H1 (cell line): Measurements from ENCODE around the gene LIMS1. TPM values are rescaled to one million over a fixed set of nuclear protein-coding genes. Genes with fewer than 3 reads are reported as not detected.

Source experiments
- CTCF ChIA-PET: fragments of 300-600 bp; sonication (Branson Sonifier 250); formaldehyde crosslinking; loops from one replicate; lab custom pipeline; 2021; ENCODE audit not compliant: partially characterized antibody; lab: Charles Lee
- POLR2A ChIA-PET: fragments of 300-600 bp; sonication (Branson Sonifier 250); formaldehyde crosslinking; loops from one replicate; lab custom pipeline; 2021; ENCODE audit warnings: inconsistent platforms; ENCODE audit not compliant: partially characterized antibody; lab: Charles Lee
- DNase-seq, 2 experiments: peaks; one replicate each; pipeline versions ENCODE4 v3.0.0 to v3.0.0-alpha.2; 2010 to 2022; ENCODE audit warnings: low spot score in 2 of 2, low read depth in 1 of 2, mixed read lengths in 1 of 2
- FAIRE-seq: peaks from 2 replicates; lab custom pipeline; 2011; peaks lifted over from hg19 to GRCh38; lab: Jason Lieb, UNC
- H2AFZ ChIP-seq: 2 replicates; pipeline ENCODE4 v1.8.1; 2012; ENCODE audit warnings: low read length, inconsistent platforms
- H2AK5ac ChIP-seq: 2 replicates; pipeline ENCODE4 v1.6.1; 2013; ENCODE audit warnings: low read depth, low read length
- H2BK120ac ChIP-seq: replicated peaks from 2 replicates; pipeline ENCODE3; 2013; ENCODE audit warnings: low read depth, low read length, inconsistent platforms
- H2BK12ac ChIP-seq: 2 replicates; pipeline ENCODE4 v1.6.1; 2013; ENCODE audit warnings: low read depth, low read length
- H2BK15ac ChIP-seq: 2 replicates; pipeline ENCODE4 v1.6.1; 2013; ENCODE audit warnings: low read length
- H2BK20ac ChIP-seq: 2 replicates; pipeline ENCODE4 v1.6.1; 2013; ENCODE audit warnings: low read length
- H2BK5ac ChIP-seq: 2 replicates; pipeline ENCODE4 v1.6.1; 2013; ENCODE audit warnings: low read depth, low read length
- H3K14ac ChIP-seq: 2 replicates; pipeline ENCODE4 v1.6.1; 2013; ENCODE audit warnings: inconsistent platforms; ENCODE audit not compliant: insufficient read length
- H3K18ac ChIP-seq: 2 replicates; pipeline ENCODE4 v1.6.1; 2013; ENCODE audit warnings: low read length; ENCODE audit errors: extremely low read depth
- H3K23ac ChIP-seq: 2 replicates; pipeline ENCODE4 v1.6.1; 2013; ENCODE audit warnings: inconsistent platforms; ENCODE audit not compliant: insufficient read length
- H3K23me2 ChIP-seq: 2 replicates; pipeline ENCODE4 v1.6.1; 2013; ENCODE audit warnings: low read depth, low read length
- H3K27ac ChIP-seq: 2 replicates; pipeline ENCODE4 v1.6.1; 2011; ENCODE audit warnings: low read depth, low read length, inconsistent platforms
- H3K27me3 ChIP-seq, 4 experiments: replicated peaks in 1 of 4; 1 replicate in 1 of 4; 2 replicates in 3 of 4; pipeline versions ENCODE4 v1.6.1 to v1.8.1; 2011 to 2013; ENCODE audit warnings: low read length in 3 of 4, mild to moderate bottlenecking in 3 of 4, inconsistent platforms in 2 of 4, mixed read lengths in 2 of 4, moderate library complexity in 1 of 4; ENCODE audit not compliant: control insufficient read depth in 3 of 4, insufficient read depth in 3 of 4; ENCODE audit errors: extremely low read depth in 1 of 4
- H3K36me3 ChIP-seq, 4 experiments: 2 replicates each; pipeline versions ENCODE4 v1.6.1 to v1.8.1; 2011 to 2013; ENCODE audit warnings: mild to moderate bottlenecking in 4 of 4, low read length in 3 of 4, moderate library complexity in 2 of 4, control low read depth in 1 of 4, inconsistent platforms in 1 of 4; ENCODE audit not compliant: insufficient read depth in 4 of 4, control insufficient read depth in 2 of 4
- H3K4ac ChIP-seq: replicated peaks from 2 replicates; pipeline ENCODE3; 2013; ENCODE audit warnings: low read length, low read depth, mixed read lengths, inconsistent platforms; ENCODE audit not compliant: insufficient read length
- H3K4me1 ChIP-seq, 4 experiments: replicated peaks in 1 of 4; 1 replicate in 1 of 4; 2 replicates in 3 of 4; pipeline versions ENCODE4 v1.6.1 to v1.8.1; 2011 to 2013; ENCODE audit warnings: low read length in 3 of 4, inconsistent platforms in 2 of 4, mixed read lengths in 1 of 4; ENCODE audit not compliant: insufficient read depth in 4 of 4, control insufficient read depth in 3 of 4
- H3K4me2 ChIP-seq, 2 experiments: 2 replicates each; pipeline versions ENCODE4 v1.6.1 to v1.8.1; 2011 to 2013; ENCODE audit warnings: low read depth in 2 of 2, low read length in 2 of 2, control low read depth in 1 of 2, inconsistent platforms in 1 of 2, mild to moderate bottlenecking in 1 of 2; ENCODE audit not compliant: insufficient read depth in 1 of 2
- H3K4me3 ChIP-seq, 4 experiments: fragments of 200-600, 300-600 bp in 1 of 4; sonication (generic), shearing (Covaris generic), sonication (Bioruptor Twin) in 1 of 4; 2 replicates each; pipeline versions ENCODE4 v1.5.1 to v1.8.1; 2011 to 2016; ENCODE audit warnings: low read length in 4 of 4, low read depth in 3 of 4, control low read depth in 2 of 4, inconsistent platforms in 2 of 4, mild to moderate bottlenecking in 2 of 4, mixed read lengths in 1 of 4, moderate library complexity in 1 of 4; ENCODE audit not compliant: insufficient read depth in 2 of 4; ENCODE audit errors: extremely low read depth in 1 of 4
- H3K56ac ChIP-seq: replicated peaks from 2 replicates; pipeline ENCODE3; 2013; ENCODE audit warnings: low read depth, mild to moderate bottlenecking, mixed read lengths, low read length, inconsistent platforms; ENCODE audit not compliant: insufficient read length
- H3K79me1 ChIP-seq: 2 replicates; pipeline ENCODE4 v1.6.1; 2013; ENCODE audit warnings: low read depth, low read length, control low read depth
- H3K79me2 ChIP-seq, 2 experiments: 2 replicates each; pipeline versions ENCODE4 v1.6.1 to v1.8.1; 2012 to 2013; ENCODE audit warnings: low read length in 2 of 2, mild to moderate bottlenecking in 2 of 2, inconsistent platforms in 1 of 2; ENCODE audit not compliant: insufficient read depth in 2 of 2, control insufficient read depth in 1 of 2
- H3K9ac ChIP-seq, 4 experiments: replicated peaks in 1 of 4; 1 replicate in 1 of 4; 2 replicates in 3 of 4; pipeline versions ENCODE4 v1.6.1 to v1.8.1; 2011 to 2013; ENCODE audit warnings: low read depth in 3 of 4, low read length in 3 of 4, control low read depth in 2 of 4, mild to moderate bottlenecking in 2 of 4, moderate library complexity in 2 of 4, inconsistent platforms in 1 of 4; ENCODE audit errors: extremely low read depth in 1 of 4
- H3K9me3 ChIP-seq, 2 experiments: 2 replicates each; pipeline versions ENCODE4 v1.6.1 to v1.8.1; 2012 to 2013; ENCODE audit warnings: mild to moderate bottlenecking in 2 of 2, moderate library complexity in 2 of 2, control low read depth in 1 of 2, inconsistent platforms in 1 of 2, low read depth in 1 of 2, low read length in 1 of 2, mixed read lengths in 1 of 2; ENCODE audit not compliant: insufficient read depth in 2 of 2
- H4K20me1 ChIP-seq, 2 experiments: replicated peaks in 1 of 2; 2 replicates each; pipeline versions ENCODE3 to v1.8.1; 2011 to 2013; ENCODE audit warnings: inconsistent platforms in 2 of 2, low read length in 2 of 2, mild to moderate bottlenecking in 1 of 2; ENCODE audit not compliant: insufficient read depth in 2 of 2, control insufficient read depth in 1 of 2
- H4K5ac ChIP-seq: 2 replicates; pipeline ENCODE4 v1.6.1; 2013; ENCODE audit warnings: low read length, low read depth, mixed read lengths, inconsistent platforms; ENCODE audit not compliant: insufficient read length
- H4K8ac ChIP-seq: 2 replicates; pipeline ENCODE4 v1.8.0; 2013; ENCODE audit warnings: mild to moderate bottlenecking, moderate library complexity, low read length, inconsistent platforms; ENCODE audit not compliant: insufficient read depth; ENCODE audit errors: extremely low read depth
- H4K91ac ChIP-seq: replicated peaks from 2 replicates; pipeline ENCODE3; 2013; ENCODE audit warnings: low read length, mixed read lengths, inconsistent platforms; ENCODE audit not compliant: insufficient read length
- BCL11A ChIP-seq, 2 experiments: IDR thresholded peaks; one replicate each; pipeline ENCODE4 v1.6.1; 2011; ENCODE audit warnings: low read depth in 2 of 2, low read length in 2 of 2, mild to moderate bottlenecking in 2 of 2
- BRCA1 ChIP-seq: IDR thresholded peaks from 2 replicates; pipeline ENCODE4 v1.6.1; 2012; ENCODE audit warnings: low read depth, low read length, improper control_type of control experiment
- CBX8 ChIP-seq: fragments of 300-800, 300-1000 bp; sonication (generic); IDR thresholded peaks from 2 replicates; pipeline ENCODE4 v1.7.1; 2016; ENCODE audit warnings: low read depth, low read length, borderline replicate concordance
- HDAC2 ChIP-seq, 2 experiments: fragments of 300-600 bp in 1 of 2; sonication (generic) in 1 of 2; IDR thresholded peaks; 2 replicates each; pipeline ENCODE4 v1.6.1; 2011 to 2012; ENCODE audit warnings: low read depth in 2 of 2, low read length in 2 of 2, mild to moderate bottlenecking in 2 of 2, moderate library complexity in 2 of 2, borderline replicate concordance in 1 of 2, inconsistent platforms in 1 of 2
- NANOG ChIP-seq: IDR thresholded peaks from 2 replicates; pipeline ENCODE4 v1.6.1; 2011; ENCODE audit warnings: low read length, low read depth, mild to moderate bottlenecking, inconsistent platforms; ENCODE audit not compliant: insufficient read depth, poor library complexity, severe bottlenecking
- POLR2A ChIP-seq, 2 experiments: IDR thresholded peaks; 1 replicate in 1 of 2; 2 replicates in 1 of 2; pipeline ENCODE4 v1.6.1; 2011; ENCODE audit warnings: low read depth in 2 of 2, low read length in 2 of 2, mild to moderate bottlenecking in 2 of 2; ENCODE audit errors: control extremely low read depth in 1 of 2
- SAP30 ChIP-seq: fragments of 300-600 bp; sonication (generic); IDR thresholded peaks from 2 replicates; pipeline ENCODE4 v1.7.1; 2012; ENCODE audit warnings: low read length, moderate library complexity, mild to moderate bottlenecking, inconsistent platforms; ENCODE audit not compliant: insufficient read depth, insufficient replicate concordance
- SIRT6 ChIP-seq: IDR thresholded peaks from one replicate; pipeline ENCODE4 v1.7.1; 2012; ENCODE audit warnings: low read length, inconsistent platforms
- SIX5 ChIP-seq: IDR thresholded peaks from 2 replicates; pipeline ENCODE4 v1.6.1; 2011; ENCODE audit warnings: mild to moderate bottlenecking, low read depth, low read length
- SP2 ChIP-seq: IDR thresholded peaks from 2 replicates; pipeline ENCODE4 v1.6.1; 2012; ENCODE audit warnings: mild to moderate bottlenecking, low read length, inconsistent platforms
- TAF1 ChIP-seq: IDR thresholded peaks from 2 replicates; pipeline ENCODE4 v1.6.1; 2011; ENCODE audit warnings: mild to moderate bottlenecking, low read depth, low read length
- WGBS, 2 experiments: shearing (Covaris generic) in 1 of 2; methylation state at CpG; one replicate each; pipeline versions ENCODE4 v1.1.6 to v1.1.7; 2013 to 2015; ENCODE audit warnings: low lambda C conversion rate in 2 of 2, mixed read lengths in 2 of 2, inconsistent platforms in 1 of 2, low coverage in 1 of 2, missing lambda C conversion rate in 1 of 2; ENCODE audit not compliant: insufficient replicate concordance in 2 of 2, insufficient coverage in 1 of 2, insufficient read length in 1 of 2; ENCODE audit errors: extremely low coverage in 1 of 2, missing lambda C conversion rate in 1 of 2; 5-methylcytosine and 5-hydroxymethylcytosine counted together
- polyA plus RNA-seq, 7 experiments: library from polyadenylated mRNA; depleted of rRNA in 3 of 7; stranded (reverse) in 5 of 7; unstranded in 2 of 7; fragments of >200 nt in 5 of 7; fragments of 200-250 nt in 2 of 7; gene quantifications; 1 replicate in 5 of 7; 2 replicates in 1 of 7; 4 replicates in 1 of 7; pipeline versions ENCODE4 v1.2.1 to v1.2.3, GENCODE V29; 2011 to 2013; ENCODE audit warnings: missing spikeins in 2 of 7, mixed read lengths in 2 of 7
- total RNA-seq: library from RNA; stranded (reverse); fragmentation: NEBNext Ultra II Directional; extraction: Animal tissue kit (Norgen Biotek cat#: 25700); gene quantifications from 2 replicates; pipeline ENCODE4 v1.2.1, GENCODE V29; 2021
- TF ChIP-seq, protein P1 (sequence below), 3 experiments: IDR thresholded peaks; 1 replicate in 2 of 3; 2 replicates in 1 of 3; pipeline versions ENCODE4 v1.5.1 to v1.6.1; 2011; ENCODE audit warnings: low read length in 3 of 3, mild to moderate bottlenecking in 3 of 3, inconsistent platforms in 2 of 3, low read depth in 1 of 3, moderate library complexity in 1 of 3; ENCODE audit not compliant: insufficient read depth in 1 of 3; ENCODE audit errors: control extremely low read depth in 1 of 3

The LIMS1 gene
- total and polyA plus RNA-seq, 2 of the 8 experiments (the other 6 are each of a cell fraction or from before 2014, with no cell fraction given): 24.1 to 36.7 TPM

DNA sequence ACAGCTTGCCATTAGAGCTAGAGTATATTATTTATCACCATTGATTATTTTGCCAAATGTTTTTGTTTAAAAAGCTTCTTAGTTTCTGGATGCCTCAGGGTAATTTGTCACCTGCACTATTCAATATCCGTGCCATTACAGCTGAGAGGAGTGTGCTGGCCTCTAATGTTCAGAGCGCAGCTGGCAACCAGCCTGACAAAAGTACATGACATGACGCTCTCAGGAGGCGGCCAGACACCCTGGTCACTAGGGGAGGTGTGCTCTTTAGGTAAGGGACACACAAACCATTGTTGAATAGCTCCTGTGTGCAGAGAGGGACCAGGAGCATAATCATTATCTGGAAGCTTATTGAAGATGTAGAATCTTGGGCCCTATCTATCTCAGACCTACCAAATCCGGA lies 20.3 kb downstream of the LIMS1 start:
- H3K36me3 ChIP-seq: no peaks in the 10 kb centered on the region
- peaks cover 0 to 39% of the 10 kb centered on the region in 2 experiments; a peak in 3 of 4 replicates for H3K79me2 ChIP-seq
- H3K4ac ChIP-seq: no peak overlapping the region
- DNase-seq: no peak
- H2BK15ac ChIP-seq: no peak overlapping the region
- no peak overlapping the region for H3K18ac ChIP-seq
- H2BK20ac ChIP-seq: no peak overlapping the region
- no peak overlapping the region for H4K5ac ChIP-seq
- no peak overlapping the region for H3K14ac ChIP-seq
- H2BK12ac ChIP-seq: no peak overlapping the region
- no peak for FAIRE-seq
- H4K20me1 ChIP-seq: no peaks in the 10 kb centered on the region
- H4K8ac ChIP-seq: no peak overlapping the region
- H3K56ac ChIP-seq: no peak overlapping the region
- H3K4me3 ChIP-seq: no peak overlapping the region
- H3K4me1 ChIP-seq: no peaks in the 10 kb centered on the region
- no peak overlapping the region for H3K4me2 ChIP-seq
- no peak overlapping the region for H2BK5ac ChIP-seq
- H2AK5ac ChIP-seq: no peak overlapping the region
- 88% methylated on average over 5 of the region's 5 CpGs; no CpG with 5 or more reads in 1 of the 2 experiments for WGBS, 2 experiments
- H3K23ac ChIP-seq: no peak overlapping the region
- ChIA-PET POLR2A (no interaction called here), CTCF (interaction anchor here (1.0 to 1.4 kb wide), 3 partner anchors 13 to 29 kb away, joined by 3 read pairs; no protein-coding TSS in a partner anchor)
- H3K9ac ChIP-seq: no peak overlapping the region
- no peaks in the 10 kb centered on the region for H3K23me2 ChIP-seq
- H4K91ac ChIP-seq: no peak overlapping the region
- H3K27ac ChIP-seq: no peak overlapping the region
- no peak overlapping the region for H2BK120ac ChIP-seq
- H3K27me3 ChIP-seq: no peaks in the 10 kb centered on the region
- H2AFZ ChIP-seq: no peak overlapping the region
- no peaks in the 10 kb centered on the region; the same call in none of the 2 replicates for H3K79me1 ChIP-seq
- H3K9me3 ChIP-seq: no peaks in the 10 kb centered on the region
- TF ChIP-seq POLR2A (IDR thresholded peaks at IDR 0.05; ENCODE audit: control extremely low read depth in 1 of 2, low read depth in 2 of 2, low read length in 2 of 2) (no peak), BRCA1 (no peak), TAF1 (no peak), BCL11A (IDR thresholded peaks at IDR 0.05; ENCODE audit: low read depth in 2 of 2, low read length in 2 of 2) (no peak), SAP30 (no peak), SIRT6 (no peak), NANOG (no peak), HDAC2 (IDR thresholded peaks at IDR 0.05; ENCODE audit: borderline replicate concordance in 1 of 2, low read depth in 2 of 2, low read length in 2 of 2) (no peak), SP2 (no peak), CBX8 (no peak), SIX5 (no peak)
- TF ChIP-seq, protein P1, sequence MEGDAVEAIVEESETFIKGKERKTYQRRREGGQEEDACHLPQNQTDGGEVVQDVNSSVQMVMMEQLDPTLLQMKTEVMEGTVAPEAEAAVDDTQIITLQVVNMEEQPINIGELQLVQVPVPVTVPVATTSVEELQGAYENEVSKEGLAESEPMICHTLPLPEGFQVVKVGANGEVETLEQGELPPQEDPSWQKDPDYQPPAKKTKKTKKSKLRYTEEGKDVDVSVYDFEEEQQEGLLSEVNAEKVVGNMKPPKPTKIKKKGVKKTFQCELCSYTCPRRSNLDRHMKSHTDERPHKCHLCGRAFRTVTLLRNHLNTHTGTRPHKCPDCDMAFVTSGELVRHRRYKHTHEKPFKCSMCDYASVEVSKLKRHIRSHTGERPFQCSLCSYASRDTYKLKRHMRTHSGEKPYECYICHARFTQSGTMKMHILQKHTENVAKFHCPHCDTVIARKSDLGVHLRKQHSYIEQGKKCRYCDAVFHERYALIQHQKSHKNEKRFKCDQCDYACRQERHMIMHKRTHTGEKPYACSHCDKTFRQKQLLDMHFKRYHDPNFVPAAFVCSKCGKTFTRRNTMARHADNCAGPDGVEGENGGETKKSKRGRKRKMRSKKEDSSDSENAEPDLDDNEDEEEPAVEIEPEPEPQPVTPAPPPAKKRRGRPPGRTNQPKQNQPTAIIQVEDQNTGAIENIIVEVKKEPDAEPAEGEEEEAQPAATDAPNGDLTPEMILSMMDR (IDR thresholded peaks at IDR 0.05; ENCODE audit: control extremely low read depth in 1 of 3, insufficient read depth in 1 of 3, low read depth in 1 of 3, low read length in 3 of 3): no peak
